HG03039 (cell line): ENCODE results near the gene ABHD17C.

Experiments used
- ATAC-seq: cut with Tn5 transposase; IDR thresholded peaks from one replicate; pipeline ENCODE4 v1.9.1; 2021; ENCODE audit warnings: mild to moderate bottlenecking, moderate library complexity; ENCODE audit not compliant: unreplicated experiment

The ABHD17C gene

DNA sequence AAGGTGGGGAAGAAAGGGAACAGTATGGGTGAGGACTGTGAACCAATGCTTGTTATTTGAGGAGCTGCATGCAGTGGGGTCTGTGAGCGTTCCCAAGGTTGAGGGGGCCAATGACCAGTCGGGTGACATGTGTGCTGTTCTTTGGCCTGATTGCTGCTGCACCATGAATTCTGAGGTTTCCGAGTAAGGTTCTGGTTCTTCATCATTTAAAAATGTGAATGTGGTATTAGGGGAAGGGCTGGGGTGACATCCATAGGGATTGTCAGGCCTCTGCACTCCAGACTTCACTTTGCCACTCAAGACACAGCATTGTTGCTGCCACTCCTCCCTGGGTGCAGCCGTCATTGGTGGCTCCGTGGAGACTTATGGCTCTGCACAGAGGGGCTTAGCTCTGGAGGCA lies 32.5 kb downstream of the ABHD17C start:
- no peak for ATAC-seq

GRCh38 chr15:80730387-80730786 lies 35.3 kb downstream of the ABHD17C start:
- no peak for ATAC-seq

DNA sequence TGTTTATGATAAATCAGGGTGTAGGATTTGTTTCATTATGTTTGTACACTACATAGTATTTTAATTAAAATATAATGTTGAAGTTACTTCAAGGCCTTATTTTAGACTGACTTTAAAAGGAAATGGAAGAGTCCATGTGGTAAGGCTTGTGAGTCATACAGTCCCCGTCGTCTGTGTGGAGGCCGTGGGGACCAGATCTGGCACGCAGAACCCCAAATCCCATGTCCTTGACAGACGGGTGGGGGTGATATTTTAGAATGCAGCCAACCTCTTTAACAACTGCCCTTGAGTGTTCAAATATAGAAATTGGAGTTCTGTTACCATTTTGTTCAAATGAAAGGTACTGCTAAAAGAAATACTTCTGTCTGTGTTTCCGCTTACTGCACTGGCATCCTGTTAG lies 35.8 kb downstream of the ABHD17C start:
- no peak for ATAC-seq

DNA sequence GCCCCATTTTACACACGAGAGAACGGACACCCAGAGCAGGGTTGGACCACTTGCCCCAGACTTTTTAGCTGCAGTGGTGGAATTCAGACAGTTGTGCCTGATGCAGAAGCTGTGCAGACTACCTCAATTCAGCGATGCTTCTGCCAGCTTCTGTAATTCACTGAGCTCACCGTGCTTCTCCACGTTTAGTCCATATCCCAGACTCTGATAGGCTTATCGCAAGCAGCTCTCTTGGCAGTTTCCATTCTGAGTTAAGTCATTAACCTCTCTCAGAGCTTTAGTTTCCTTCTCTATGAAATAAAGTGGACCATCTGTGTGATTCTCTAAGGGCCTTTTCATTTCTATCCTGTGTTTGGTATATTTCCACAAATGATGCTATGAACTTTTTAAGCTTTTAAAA lies 37.1 kb downstream of the ABHD17C start:
- no peak for ATAC-seq

GRCh38 chr15:80732818-80733217 lies 37.7 kb downstream of the ABHD17C start:
- ATAC-seq, result no peak

GRCh38 chr15:80733460-80733859 lies 38.4 kb downstream of the ABHD17C start:
- no peak for ATAC-seq

DNA sequence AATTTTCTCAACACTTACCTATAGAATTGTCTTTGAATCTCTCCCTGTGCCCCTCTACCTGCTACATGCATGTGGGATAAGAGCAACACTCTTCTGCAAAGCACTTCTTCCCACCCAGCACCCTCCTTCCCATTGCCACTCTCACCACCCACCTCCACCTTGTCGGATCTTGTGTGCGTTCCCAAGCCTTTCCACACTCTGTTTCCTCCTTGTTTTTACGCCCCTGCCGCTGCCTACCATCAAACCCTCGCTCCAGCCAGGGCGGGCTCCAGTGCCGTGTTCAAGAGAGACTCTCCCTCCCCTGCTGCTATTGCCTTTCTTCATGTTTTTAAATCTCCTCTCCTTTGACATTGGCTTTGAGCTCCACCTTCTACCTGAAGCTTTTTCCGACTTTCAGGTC lies 40.2 kb downstream of the ABHD17C start:
- ATAC-seq, result no peak

DNA sequence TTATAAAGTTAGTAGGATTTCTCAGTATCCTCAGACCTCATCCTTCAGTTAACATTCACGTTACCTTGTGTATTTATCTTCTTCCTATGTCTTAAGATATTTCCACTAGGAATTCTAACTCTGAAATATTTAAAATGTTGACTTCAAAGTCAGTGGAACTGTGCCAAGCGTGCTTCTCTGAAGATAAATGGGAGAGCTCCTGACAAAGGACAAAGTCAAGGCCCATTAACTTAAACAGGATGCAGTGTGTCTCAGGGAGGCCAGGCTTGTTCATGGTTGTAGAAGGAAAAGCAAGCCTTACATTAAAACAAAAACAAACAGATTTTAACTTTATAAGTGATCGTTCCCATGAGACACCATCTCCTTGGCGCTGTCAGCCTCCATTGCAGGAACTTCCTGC lies 41.5 kb downstream of the ABHD17C start:
- no peak for ATAC-seq

DNA sequence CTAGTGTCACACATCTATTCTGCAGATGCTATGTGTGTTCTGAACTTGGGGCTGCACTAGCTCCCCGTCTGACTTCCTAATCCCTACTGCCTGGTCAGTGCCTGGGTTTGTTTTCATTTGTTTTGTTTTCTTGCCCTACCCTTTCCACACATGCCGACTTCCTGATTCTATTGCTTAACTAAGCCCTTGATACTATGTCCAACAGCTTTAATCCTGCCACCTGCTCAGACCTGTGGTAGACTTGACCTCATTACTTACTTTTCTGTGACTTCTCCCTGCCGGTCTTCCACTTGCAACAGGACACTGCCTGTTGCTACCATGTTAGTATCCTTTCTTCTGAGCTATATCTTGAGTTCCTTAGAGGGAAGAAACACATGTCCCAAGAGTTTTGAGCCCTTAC lies 44.8 kb downstream of the ABHD17C start:
- ATAC-seq, result no peak

DNA sequence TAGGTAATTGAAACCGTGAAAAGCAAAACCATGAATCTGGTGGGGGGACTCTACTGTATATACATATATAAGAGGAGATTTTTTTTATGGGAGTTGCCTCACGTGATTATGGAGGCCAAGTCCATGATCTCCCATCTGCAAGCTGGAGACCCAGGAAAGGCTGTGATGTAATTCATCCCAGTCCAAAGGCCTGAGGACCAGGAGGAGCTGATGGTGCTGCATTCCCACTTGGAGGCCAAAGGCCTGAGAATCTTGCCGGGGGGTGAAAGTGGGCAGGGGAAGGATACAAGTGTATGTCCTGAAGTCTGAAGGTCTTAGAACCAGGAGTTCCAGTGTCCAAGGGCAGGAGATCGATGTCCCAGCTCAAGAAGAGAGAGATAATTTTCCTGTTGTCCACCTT lies 47.0 kb downstream of the ABHD17C start:
- ATAC-seq, result no peak

- no peak for ATAC-seq
These were observed 48.2 kb downstream of the ABHD17C start for GRCh38 chr15:80743189-80743833.

DNA sequence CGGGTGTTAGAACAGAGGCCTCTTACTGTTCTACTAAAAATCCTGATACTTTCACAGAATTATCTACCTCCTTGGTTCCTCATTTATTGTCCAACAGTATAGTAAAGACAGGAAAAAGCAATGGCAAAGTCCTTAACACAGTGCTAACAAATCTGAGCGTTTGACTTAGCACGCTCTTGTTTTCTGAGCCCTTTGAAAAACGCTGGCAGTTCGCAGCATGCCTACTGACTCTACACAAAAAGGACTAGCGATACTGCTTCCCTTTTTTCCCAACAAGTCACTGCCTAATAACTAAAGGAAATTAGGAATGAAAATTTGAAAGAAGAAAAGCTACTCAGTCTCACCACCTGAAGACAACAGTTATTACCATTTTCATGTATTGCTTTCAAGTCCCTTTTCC lies 49.3 kb downstream of the ABHD17C start:
- no peak for ATAC-seq

DNA sequence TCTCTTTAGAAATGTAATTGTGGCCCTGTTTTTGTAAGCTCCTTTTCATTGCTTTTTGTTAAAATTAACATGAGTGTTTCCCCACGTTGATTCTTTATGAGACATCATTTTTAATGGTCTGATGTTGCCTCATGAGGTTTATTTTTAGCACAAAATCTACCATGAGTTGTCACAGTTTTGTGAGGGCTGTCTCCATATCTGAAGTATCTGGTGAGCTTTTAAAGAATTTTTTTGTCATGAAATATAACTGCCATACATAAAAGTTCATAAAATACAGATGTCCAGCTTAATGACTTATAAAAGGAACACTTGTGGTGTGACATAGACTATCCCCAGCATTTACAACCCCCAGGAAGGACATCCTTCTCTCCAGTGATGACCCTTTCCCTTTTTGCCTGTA lies 49.7 kb downstream of the ABHD17C start:
- ATAC-seq, result no peak

- no peak for ATAC-seq
These were observed 50.8 kb downstream of the ABHD17C start for GRCh38 chr15:80745888-80746287.

- ATAC-seq, result no peak
These were observed 52.4 kb downstream of the ABHD17C start for GRCh38 chr15:80747317-80748053.

GRCh38 chr15:80749589-80749988 lies 54.5 kb downstream of the ABHD17C start:
- no peak for ATAC-seq

DNA sequence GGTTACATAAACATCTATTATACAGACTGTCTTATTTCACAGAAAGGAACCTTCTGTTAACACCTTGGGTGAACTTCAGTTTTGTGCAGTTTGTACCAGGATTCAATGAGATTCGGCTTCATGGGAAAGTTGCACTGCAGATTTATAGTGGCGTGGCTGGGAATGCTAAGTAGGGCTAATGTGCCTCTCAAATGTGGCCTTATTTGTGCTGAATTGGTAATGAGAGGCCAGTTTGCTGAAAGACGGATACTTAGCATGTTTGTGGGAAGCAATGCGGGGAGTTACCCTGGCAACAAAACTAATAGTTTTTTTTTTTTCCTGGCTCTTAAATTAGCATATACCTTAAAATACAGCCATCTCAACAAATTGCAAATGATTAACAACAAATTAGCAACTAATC lies 55.5 kb downstream of the ABHD17C start:
- ATAC-seq, result no peak

- ATAC-seq, result no peak
These were observed 57.1 kb downstream of the ABHD17C start for GRCh38 chr15:80752204-80752603.

- no peak for ATAC-seq
These were observed 58.1 kb downstream of the ABHD17C start for GRCh38 chr15:80753161-80753560.

DNA sequence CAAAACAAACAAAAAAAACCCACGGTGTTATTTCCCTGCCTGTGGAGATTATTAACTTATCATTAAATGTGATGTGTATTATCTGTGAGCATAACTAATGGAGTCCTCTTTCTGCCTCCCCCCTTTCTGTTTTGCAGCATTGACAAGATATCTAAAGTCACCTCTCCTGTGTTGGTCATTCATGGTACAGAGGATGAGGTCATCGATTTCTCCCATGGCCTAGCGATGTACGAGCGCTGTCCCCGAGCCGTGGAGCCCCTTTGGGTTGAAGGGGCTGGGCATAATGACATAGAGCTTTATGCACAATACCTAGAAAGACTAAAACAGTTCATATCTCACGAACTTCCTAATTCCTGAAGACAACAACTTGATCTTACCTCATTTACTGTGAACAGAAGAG lies 58.9 kb downstream of the ABHD17C start:
- ATAC-seq, result no peak

GRCh38 chr15:80755885-80756284 lies 60.8 kb downstream of the ABHD17C start:
- no peak for ATAC-seq

GRCh38 chr15:80758130-80758745 lies 63.1 kb downstream of the ABHD17C start:
- ATAC-seq, result no peak
